HepG2 (cell line): ENCODE data around the gene LHFPL6.

Experiments used
- ARNT ChIP-seq: fragments of 450-650 bp; IDR thresholded peaks from 2 replicates; pipeline ENCODE4 v1.6.1; 2017
- HDAC2 ChIP-seq: sonication (generic); formaldehyde crosslinking; IDR thresholded peaks from 2 replicates; pipeline ENCODE4 v1.4.0; 2020; ENCODE audit warnings: missing genetic modification reagents
- JUNB ChIP-seq: sonication (generic); formaldehyde crosslinking; IDR thresholded peaks from 2 replicates; pipeline ENCODE4 v1.8.0; 2022; ENCODE audit warnings: missing genetic modification reagents, mild to moderate bottlenecking, borderline replicate concordance
- NR3C1 ChIP-seq: sonication (generic); formaldehyde crosslinking; IDR thresholded peaks from 2 replicates; pipeline ENCODE4 v1.4.0; 2020; ENCODE audit warnings: missing genetic modification reagents
- POLR2A ChIP-seq, 2 experiments: IDR thresholded peaks; 2 replicates each; pipeline ENCODE4 v1.6.1; 2011; ENCODE audit warnings: low read depth in 2 of 2, low read length in 2 of 2, mild to moderate bottlenecking in 1 of 2, moderate library complexity in 1 of 2; ENCODE audit not compliant: insufficient read depth in 1 of 2
- POLR2AphosphoS5 ChIP-seq: IDR thresholded peaks from 2 replicates; pipeline ENCODE4 v1.6.1; 2012; ENCODE audit warnings: low read depth, low read length
- RAD21 ChIP-seq: fragments of 450-650 bp; formaldehyde crosslinking; IDR thresholded peaks from 2 replicates; pipeline ENCODE4 v1.5.0; 2020; ENCODE audit warnings: mild to moderate bottlenecking
- REPIN1 ChIP-seq: sonication (generic); formaldehyde crosslinking; IDR thresholded peaks from 2 replicates; pipeline ENCODE4 v1.8.0; 2022; ENCODE audit warnings: missing genetic modification reagents, low read depth, mild to moderate bottlenecking, borderline replicate concordance
- SMC3 ChIP-seq: IDR thresholded peaks from 2 replicates; pipeline ENCODE4 v1.6.1; 2011; ENCODE audit warnings: low read length, improper control_type of control experiment
- ZSCAN29 ChIP-seq: sonication (generic); formaldehyde crosslinking; conservative IDR thresholded peaks from 2 replicates; pipeline ENCODE4 v1.4.0; 2020; ENCODE audit warnings: mild to moderate bottlenecking, missing genetic modification reagents
- TF ChIP-seq, protein P1 (sequence below), 2 experiments: IDR thresholded peaks; 2 replicates each; pipeline ENCODE4 v1.6.1; 2011 to 2012; ENCODE audit warnings: low read length in 2 of 2, borderline replicate concordance in 1 of 2, low read depth in 1 of 2, mild to moderate bottlenecking in 1 of 2, moderate library complexity in 1 of 2
- TF ChIP-seq, protein P2 (sequence below): sonication (generic); formaldehyde crosslinking; IDR thresholded peaks from 2 replicates; pipeline ENCODE4 v1.4.0; 2020; ENCODE audit warnings: missing genetic modification reagents, borderline replicate concordance
- TF ChIP-seq, protein P3 (sequence below): sonication (generic); formaldehyde crosslinking; IDR thresholded peaks from 2 replicates; pipeline ENCODE4 v1.5.0; 2020; ENCODE audit warnings: mild to moderate bottlenecking, missing genetic modification reagents, moderate library complexity

DNA sequence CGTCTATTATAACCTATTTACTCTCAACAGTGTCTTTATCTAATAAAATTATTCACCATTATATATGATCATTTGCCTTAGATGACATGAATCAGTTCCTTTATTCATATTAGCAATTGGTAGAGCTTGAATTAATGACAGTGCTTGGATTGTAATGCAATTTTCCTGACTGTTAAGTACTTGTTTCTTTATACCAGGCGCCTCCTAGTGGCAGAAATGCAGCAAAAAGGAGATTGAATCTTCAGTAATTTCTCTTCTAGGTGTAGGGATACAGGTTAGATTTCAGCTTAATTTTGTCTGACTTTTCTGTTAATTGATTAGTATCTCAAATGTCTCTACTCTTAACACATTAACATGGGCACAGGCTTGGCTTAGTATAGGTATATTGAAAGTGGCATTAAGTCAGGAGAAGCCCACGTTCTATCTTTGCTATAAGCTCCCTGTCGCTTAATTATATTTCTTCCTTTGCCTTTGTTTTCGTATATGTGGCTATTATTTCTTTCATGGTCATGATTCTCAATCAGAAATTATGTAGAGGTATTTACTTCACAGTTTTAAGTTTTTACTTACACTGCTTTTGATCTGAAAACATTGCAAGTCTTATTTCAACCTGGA is 9.1 kb upstream of the LHFPL6 start:
- TF ChIP-seq POLR2A (IDR thresholded peaks at IDR 0.05; ENCODE audit: insufficient read depth in 1 of 2, low read depth in 2 of 2, low read length in 2 of 2) (no peak), ARNT (no peak), NR3C1 (CRISPR knock-in tag) (no peak), RAD21 (CRISPR knock-in tag) (no peak), ZSCAN29 (CRISPR knock-in tag) (no peak), POLR2AphosphoS5 (no peak), REPIN1 (CRISPR knock-in tag) (no peak), HDAC2 (CRISPR knock-in tag) (no peak), JUNB (CRISPR knock-in tag) (no peak), SMC3 (peak; percentile 26; the same call in 1 of the 2 replicates)
- TF ChIP-seq, protein P1, sequence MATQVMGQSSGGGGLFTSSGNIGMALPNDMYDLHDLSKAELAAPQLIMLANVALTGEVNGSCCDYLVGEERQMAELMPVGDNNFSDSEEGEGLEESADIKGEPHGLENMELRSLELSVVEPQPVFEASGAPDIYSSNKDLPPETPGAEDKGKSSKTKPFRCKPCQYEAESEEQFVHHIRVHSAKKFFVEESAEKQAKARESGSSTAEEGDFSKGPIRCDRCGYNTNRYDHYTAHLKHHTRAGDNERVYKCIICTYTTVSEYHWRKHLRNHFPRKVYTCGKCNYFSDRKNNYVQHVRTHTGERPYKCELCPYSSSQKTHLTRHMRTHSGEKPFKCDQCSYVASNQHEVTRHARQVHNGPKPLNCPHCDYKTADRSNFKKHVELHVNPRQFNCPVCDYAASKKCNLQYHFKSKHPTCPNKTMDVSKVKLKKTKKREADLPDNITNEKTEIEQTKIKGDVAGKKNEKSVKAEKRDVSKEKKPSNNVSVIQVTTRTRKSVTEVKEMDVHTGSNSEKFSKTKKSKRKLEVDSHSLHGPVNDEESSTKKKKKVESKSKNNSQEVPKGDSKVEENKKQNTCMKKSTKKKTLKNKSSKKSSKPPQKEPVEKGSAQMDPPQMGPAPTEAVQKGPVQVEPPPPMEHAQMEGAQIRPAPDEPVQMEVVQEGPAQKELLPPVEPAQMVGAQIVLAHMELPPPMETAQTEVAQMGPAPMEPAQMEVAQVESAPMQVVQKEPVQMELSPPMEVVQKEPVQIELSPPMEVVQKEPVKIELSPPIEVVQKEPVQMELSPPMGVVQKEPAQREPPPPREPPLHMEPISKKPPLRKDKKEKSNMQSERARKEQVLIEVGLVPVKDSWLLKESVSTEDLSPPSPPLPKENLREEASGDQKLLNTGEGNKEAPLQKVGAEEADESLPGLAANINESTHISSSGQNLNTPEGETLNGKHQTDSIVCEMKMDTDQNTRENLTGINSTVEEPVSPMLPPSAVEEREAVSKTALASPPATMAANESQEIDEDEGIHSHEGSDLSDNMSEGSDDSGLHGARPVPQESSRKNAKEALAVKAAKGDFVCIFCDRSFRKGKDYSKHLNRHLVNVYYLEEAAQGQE (IDR thresholded peaks at IDR 0.05; ENCODE audit: borderline replicate concordance in 1 of 2, low read depth in 1 of 2, low read length in 2 of 2), result no peak
- TF ChIP-seq, protein P2, sequence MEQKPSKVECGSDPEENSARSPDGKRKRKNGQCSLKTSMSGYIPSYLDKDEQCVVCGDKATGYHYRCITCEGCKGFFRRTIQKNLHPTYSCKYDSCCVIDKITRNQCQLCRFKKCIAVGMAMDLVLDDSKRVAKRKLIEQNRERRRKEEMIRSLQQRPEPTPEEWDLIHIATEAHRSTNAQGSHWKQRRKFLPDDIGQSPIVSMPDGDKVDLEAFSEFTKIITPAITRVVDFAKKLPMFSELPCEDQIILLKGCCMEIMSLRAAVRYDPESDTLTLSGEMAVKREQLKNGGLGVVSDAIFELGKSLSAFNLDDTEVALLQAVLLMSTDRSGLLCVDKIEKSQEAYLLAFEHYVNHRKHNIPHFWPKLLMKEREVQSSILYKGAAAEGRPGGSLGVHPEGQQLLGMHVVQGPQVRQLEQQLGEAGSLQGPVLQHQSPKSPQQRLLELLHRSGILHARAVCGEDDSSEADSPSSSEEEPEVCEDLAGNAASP, result no peak
- TF ChIP-seq, protein P3, sequence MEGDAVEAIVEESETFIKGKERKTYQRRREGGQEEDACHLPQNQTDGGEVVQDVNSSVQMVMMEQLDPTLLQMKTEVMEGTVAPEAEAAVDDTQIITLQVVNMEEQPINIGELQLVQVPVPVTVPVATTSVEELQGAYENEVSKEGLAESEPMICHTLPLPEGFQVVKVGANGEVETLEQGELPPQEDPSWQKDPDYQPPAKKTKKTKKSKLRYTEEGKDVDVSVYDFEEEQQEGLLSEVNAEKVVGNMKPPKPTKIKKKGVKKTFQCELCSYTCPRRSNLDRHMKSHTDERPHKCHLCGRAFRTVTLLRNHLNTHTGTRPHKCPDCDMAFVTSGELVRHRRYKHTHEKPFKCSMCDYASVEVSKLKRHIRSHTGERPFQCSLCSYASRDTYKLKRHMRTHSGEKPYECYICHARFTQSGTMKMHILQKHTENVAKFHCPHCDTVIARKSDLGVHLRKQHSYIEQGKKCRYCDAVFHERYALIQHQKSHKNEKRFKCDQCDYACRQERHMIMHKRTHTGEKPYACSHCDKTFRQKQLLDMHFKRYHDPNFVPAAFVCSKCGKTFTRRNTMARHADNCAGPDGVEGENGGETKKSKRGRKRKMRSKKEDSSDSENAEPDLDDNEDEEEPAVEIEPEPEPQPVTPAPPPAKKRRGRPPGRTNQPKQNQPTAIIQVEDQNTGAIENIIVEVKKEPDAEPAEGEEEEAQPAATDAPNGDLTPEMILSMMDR, result peak; percentile 60
